ENCODE data around the gene SPEF2. TPM values are rescaled to one million over a fixed set of nuclear protein-coding genes. Genes with fewer than 3 reads are reported as not detected.
"Not testable (repeated sequence)": the region's sequence is repeated elsewhere in the genome, so short reads cannot be mapped to it uniquely, and the experiment has no call there.

SPEF2 gene
- total RNA-seq, 3 donors from 2014 or later, result 8.2 to 35.9 (median 11.5) TPM

- no peak for TF ChIP-seq POLR2A (IDR thresholded peaks at IDR 0.05)
- Histone ChIP-seq H3K27ac (no peak overlapping the region), H3K4me3 (no peak overlapping the region), H3K27me3 (no peaks in the 10 kb centered on the region), H3K36me3 (no peaks in the 10 kb centered on the region), H3K9me3 (no peaks in the 10 kb centered on the region), H3K4me1 (no peaks in the 10 kb centered on the region)
- intact Hi-C loops (cut with DNase I; ENCODE audit: low total_unique reads), result no loop called here
- DNase-seq (ENCODE audit: low spot score in 2 of 2), result no peak
Measured at GRCh38 chr5:35833224-35833623, 215.6 kb downstream of the SPEF2 start.

DNA sequence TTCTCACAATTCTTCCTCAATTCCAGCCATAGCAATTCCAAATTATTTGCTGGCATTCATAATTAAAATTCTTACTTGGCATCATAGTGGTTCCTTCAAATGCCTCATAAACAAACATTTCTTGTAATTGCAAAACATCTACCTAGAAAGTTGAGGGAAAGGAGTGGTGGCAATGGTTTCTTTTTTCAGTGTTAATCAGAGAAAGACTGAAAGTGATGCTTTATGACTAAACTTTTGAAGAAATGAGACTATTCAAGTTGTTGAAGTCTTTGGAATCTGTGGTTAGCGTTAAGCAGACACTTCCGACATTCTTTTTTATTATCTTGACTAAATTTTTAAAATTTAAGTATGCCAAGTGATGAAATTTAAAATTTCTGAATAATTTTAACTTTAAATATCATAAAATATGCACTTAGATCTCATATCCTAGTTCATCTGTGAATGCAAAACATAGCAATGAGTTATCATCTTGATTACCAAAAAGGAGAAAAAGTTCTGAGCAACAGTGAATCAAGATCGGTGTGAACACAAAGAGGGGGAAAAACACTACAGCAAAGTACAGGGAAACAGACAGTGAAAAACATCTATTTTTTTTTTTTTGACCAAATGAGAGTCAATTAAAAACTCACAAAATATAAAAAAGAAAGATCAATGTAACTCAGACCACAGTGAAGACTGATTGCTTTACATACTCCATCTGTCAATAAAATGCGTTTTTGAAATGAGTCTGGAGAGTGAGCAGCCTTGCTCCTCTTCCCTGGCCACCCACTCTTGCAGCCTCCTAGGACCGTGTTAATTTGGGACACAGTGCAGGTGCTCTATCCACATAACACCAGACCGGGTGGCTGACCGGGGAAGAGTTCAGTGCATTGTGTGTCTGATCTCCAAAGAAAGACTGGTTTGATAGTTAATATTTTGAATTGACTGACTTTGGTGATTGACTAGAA, 218.4 kb downstream of the SPEF2 start:
- no peaks in the 10 kb centered on the region for H3K9me3 ChIP-seq
- no peak overlapping the region for H3K27ac ChIP-seq
- DNase-seq (ENCODE audit: low spot score in 2 of 2), result no peak
- H3K4me1 ChIP-seq, result no peaks in the 10 kb centered on the region
- no peak overlapping the region for H3K4me3 ChIP-seq
- TF ChIP-seq POLR2A (IDR thresholded peaks at IDR 0.05), result no peak
- no peak for TF ChIP-seq POLR2AphosphoS5 (IDR thresholded peaks at IDR 0.05)
- TF ChIP-seq, protein P1, sequence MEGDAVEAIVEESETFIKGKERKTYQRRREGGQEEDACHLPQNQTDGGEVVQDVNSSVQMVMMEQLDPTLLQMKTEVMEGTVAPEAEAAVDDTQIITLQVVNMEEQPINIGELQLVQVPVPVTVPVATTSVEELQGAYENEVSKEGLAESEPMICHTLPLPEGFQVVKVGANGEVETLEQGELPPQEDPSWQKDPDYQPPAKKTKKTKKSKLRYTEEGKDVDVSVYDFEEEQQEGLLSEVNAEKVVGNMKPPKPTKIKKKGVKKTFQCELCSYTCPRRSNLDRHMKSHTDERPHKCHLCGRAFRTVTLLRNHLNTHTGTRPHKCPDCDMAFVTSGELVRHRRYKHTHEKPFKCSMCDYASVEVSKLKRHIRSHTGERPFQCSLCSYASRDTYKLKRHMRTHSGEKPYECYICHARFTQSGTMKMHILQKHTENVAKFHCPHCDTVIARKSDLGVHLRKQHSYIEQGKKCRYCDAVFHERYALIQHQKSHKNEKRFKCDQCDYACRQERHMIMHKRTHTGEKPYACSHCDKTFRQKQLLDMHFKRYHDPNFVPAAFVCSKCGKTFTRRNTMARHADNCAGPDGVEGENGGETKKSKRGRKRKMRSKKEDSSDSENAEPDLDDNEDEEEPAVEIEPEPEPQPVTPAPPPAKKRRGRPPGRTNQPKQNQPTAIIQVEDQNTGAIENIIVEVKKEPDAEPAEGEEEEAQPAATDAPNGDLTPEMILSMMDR (IDR thresholded peaks at IDR 0.05), result no peak
- H3K27me3 ChIP-seq, result no peaks in the 10 kb centered on the region
- H3K36me3 ChIP-seq, result no peaks in the 10 kb centered on the region
- intact Hi-C loops (cut with DNase I; ENCODE audit: low total_unique reads), result no loop called here

DNA sequence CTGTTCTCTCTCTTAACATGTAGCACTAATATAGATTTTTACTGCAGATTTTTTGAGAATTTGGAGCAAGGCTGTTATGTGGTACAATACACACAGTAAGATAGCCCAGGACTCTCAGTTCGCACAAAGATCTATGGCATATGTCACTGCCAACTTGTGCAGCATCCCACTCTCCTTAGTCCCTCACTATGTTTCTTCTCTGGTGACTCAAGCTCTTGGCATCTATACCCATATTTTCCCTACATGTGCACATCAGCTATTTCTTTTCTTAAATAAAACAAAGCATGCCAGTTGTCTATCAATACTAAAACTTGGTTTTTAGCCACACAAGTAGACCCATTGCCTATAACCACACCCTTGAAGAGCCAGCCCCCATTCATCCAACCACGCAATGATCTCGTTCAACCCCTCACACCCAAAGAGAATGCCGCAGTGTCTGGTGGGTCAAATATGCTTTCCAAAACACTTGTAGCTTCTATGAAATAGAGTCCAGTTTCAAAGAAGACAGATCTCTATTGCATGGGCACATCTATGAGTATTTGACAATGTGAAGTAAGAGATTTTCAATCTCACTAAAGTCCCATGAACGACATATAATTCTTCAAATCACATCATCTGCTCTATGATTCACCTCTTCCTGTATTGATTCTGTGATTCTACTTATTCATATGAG, 220.8 kb downstream of the SPEF2 start:
- Histone ChIP-seq H3K4me1 (no peaks in the 10 kb centered on the region), H3K36me3 (no peaks in the 10 kb centered on the region), H3K27me3 (no peaks in the 10 kb centered on the region), H3K4me3 (no peak overlapping the region), H3K27ac (no peak overlapping the region), H3K9me3 (no peaks in the 10 kb centered on the region)
- TF ChIP-seq, protein P1 (IDR thresholded peaks at IDR 0.05), result no peak
- TF ChIP-seq POLR2A (IDR thresholded peaks at IDR 0.05) (no peak), POLR2AphosphoS5 (IDR thresholded peaks at IDR 0.05) (no peak)
- intact Hi-C loops (cut with DNase I; ENCODE audit: low total_unique reads), result no loop called here
- no peak for DNase-seq (ENCODE audit: low spot score in 2 of 2)

DNA sequence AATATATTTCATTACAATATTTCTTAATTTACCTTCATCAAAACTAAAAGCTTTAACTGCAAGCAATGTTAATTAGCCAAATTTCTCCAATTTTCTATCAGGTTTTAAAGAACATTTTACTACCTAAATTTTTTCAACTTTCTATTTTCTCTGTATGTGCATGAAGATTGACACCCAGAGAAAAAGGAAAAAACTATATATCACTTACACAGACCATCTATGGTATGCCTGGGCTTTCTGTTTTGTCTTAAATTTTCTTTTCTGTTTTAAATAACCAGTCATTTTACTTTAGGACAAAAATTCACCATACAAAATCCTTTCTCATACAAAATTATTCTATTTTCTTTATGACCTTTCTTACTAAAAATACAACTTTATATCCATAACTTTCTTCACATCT, 225.2 kb downstream of the SPEF2 start:
- Histone ChIP-seq H3K27me3 (no peaks in the 10 kb centered on the region), H3K36me3 (no peaks in the 10 kb centered on the region), H3K4me3 (no peak overlapping the region), H3K4me1 (no peaks in the 10 kb centered on the region), H3K9me3 (peaks cover 3 to 10% of the 10 kb centered on the region in 2 donors), H3K27ac (no peak overlapping the region)
- intact Hi-C loops (cut with DNase I; ENCODE audit: low total_unique reads), result no loop called here
- no peak for DNase-seq (ENCODE audit: low spot score in 2 of 2)
- no peak for TF ChIP-seq POLR2A (IDR thresholded peaks at IDR 0.05)
- TF ChIP-seq, protein P1 (IDR thresholded peaks at IDR 0.05), result no peak
- TF ChIP-seq POLR2AphosphoS5 (IDR thresholded peaks at IDR 0.05), result no peak

DNA sequence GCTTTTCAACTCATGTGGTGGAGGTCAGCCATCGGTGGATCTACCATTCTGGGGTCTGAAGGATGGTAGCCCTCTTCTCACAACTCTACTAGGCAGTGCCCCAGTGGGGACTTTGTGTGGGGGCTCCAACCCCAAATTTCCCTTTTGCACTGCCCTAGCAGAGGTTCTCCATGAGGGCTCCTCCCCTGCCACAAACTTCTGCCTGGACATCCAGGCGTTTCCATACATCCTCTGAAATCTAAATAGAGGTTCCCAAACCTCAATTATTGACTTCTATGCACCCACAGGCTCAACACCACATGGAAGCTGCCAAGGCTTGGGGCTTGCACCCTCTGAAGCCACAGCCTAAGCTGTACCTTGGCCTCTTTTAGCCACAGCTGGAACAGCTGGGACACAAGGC, 227.8 kb downstream of the SPEF2 start:
- H3K27ac ChIP-seq; H3K36me3 ChIP-seq; H3K27me3 ChIP-seq; intact Hi-C loops (cut with DNase I; ENCODE audit: low total_unique reads); H3K9me3 ChIP-seq; H3K4me1 ChIP-seq; DNase-seq (ENCODE audit: low spot score in 2 of 2); H3K4me3 ChIP-seq: not testable (repeated sequence)

DNA sequence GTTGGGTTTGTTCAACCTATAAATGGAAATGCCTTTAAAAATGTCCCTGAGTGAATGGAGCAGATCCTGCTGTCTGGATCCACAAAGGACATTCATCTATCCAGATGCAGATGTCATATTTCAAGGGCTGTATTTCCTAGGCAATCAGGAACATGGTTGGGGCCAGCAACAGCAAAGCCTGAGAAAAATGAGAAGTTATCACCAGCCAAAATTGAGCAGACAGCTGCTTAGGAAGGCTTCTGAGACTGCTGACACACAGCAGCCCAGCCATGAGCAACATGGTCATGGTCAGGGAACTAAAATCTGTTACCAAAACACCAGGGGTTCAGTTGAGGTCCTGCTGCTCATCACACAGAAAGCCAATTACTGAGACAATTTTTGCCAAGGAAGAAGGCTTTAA, 229.8 kb downstream of the SPEF2 start:
- intact Hi-C loops (cut with DNase I; ENCODE audit: low total_unique reads), result no loop called here
- TF ChIP-seq POLR2AphosphoS5 (IDR thresholded peaks at IDR 0.05) (no peak), POLR2A (IDR thresholded peaks at IDR 0.05) (no peak)
- TF ChIP-seq, protein P1 (IDR thresholded peaks at IDR 0.05), result no peak
- Histone ChIP-seq H3K36me3 (no peaks in the 10 kb centered on the region), H3K4me1 (no peaks in the 10 kb centered on the region), H3K9me3 (peaks cover 3 to 10% of the 10 kb centered on the region in 2 donors), H3K27me3 (no peaks in the 10 kb centered on the region), H3K4me3 (no peak overlapping the region), H3K27ac (no peak overlapping the region)
- DNase-seq (ENCODE audit: low spot score in 2 of 2), result no peak
